Keratinocyte (primary cell): ENCODE measurements around the gene CD14. TPM values are rescaled to one million over a fixed set of nuclear protein-coding genes. Genes with fewer than 3 reads are reported as not detected.
"Not testable (repeated sequence)": the region's sequence is repeated elsewhere in the genome, so short reads cannot be mapped to it uniquely, and the experiment has no call there.

ENCODE experiments used
- DNase-seq: peaks from one replicate; pipeline ENCODE4 v3.0.0-alpha.2; 2011; ENCODE audit warnings: low read depth, missing footprints, low spot score
- FAIRE-seq: peaks from 2 replicates; lab custom pipeline; 2011; peaks lifted over from hg19 to GRCh38; lab: Jason Lieb, UNC
- H2AFZ ChIP-seq: 2 replicates; pipeline ENCODE4 v1.6.0; 2012; ENCODE audit warnings: low read length, control low read depth, inconsistent platforms; ENCODE audit not compliant: control insufficient read depth
- H3K27ac ChIP-seq: 2 replicates; pipeline ENCODE4 v1.5.1; 2011; ENCODE audit warnings: low read length; ENCODE audit not compliant: control insufficient read depth, insufficient read depth
- H3K27me3 ChIP-seq: 3 replicates; pipeline ENCODE4 v1.6.0; 2011; ENCODE audit warnings: low read length; ENCODE audit not compliant: control insufficient read depth, insufficient read depth; ENCODE audit errors: extremely low read depth
- H3K36me3 ChIP-seq, 2 experiments: 2 replicates in 1 of 2; 3 replicates in 1 of 2; pipeline ENCODE4 v1.5.1; 2011; ENCODE audit warnings: low read length in 2 of 2, mild to moderate bottlenecking in 1 of 2; ENCODE audit not compliant: control insufficient read depth in 2 of 2, insufficient read depth in 2 of 2; ENCODE audit errors: extremely low read depth in 1 of 2
- H3K4me1 ChIP-seq: 3 replicates; pipeline ENCODE4 v1.5.1; 2011; ENCODE audit warnings: low read length; ENCODE audit not compliant: control insufficient read depth, insufficient read depth; ENCODE audit errors: extremely low read depth
- H3K4me2 ChIP-seq: 3 replicates; pipeline ENCODE4 v1.6.0; 2011; ENCODE audit warnings: low read depth, low read length; ENCODE audit not compliant: control insufficient read depth, insufficient read depth; ENCODE audit errors: extremely low read depth
- H3K4me3 ChIP-seq, 3 experiments: fragments of 200-600 bp in 1 of 3; sonication (generic) in 1 of 3; 2 replicates in 2 of 3; 3 replicates in 1 of 3; pipeline ENCODE4 v1.5.1; 2011 to 2016; ENCODE audit warnings: low read length in 3 of 3, mild to moderate bottlenecking in 3 of 3, control low read depth in 2 of 3, inconsistent platforms in 1 of 3, low read depth in 1 of 3, mixed read lengths in 1 of 3, mixed run types in 1 of 3, moderate library complexity in 1 of 3; ENCODE audit not compliant: control insufficient read depth in 2 of 3, insufficient read depth in 2 of 3; ENCODE audit errors: extremely low read depth in 1 of 3
- H3K79me2 ChIP-seq: 2 replicates; pipeline ENCODE4 v1.6.0; 2012; ENCODE audit warnings: low read length; ENCODE audit not compliant: control insufficient read depth, insufficient read depth
- H3K9ac ChIP-seq: 3 replicates; pipeline ENCODE4 v1.6.0; 2011; ENCODE audit warnings: low read length; ENCODE audit not compliant: control insufficient read depth, insufficient read depth; ENCODE audit errors: extremely low read depth
- H3K9me1 ChIP-seq: 3 replicates; pipeline ENCODE4 v1.6.0; 2011; ENCODE audit warnings: low read length; ENCODE audit not compliant: control insufficient read depth, insufficient read depth; ENCODE audit errors: extremely low read depth
- H3K9me3 ChIP-seq: 2 replicates; pipeline ENCODE4 v1.5.1; 2012; ENCODE audit warnings: low read depth, low read length; ENCODE audit not compliant: control insufficient read depth
- H4K20me1 ChIP-seq: 3 replicates; pipeline ENCODE4 v1.6.0; 2011; ENCODE audit warnings: low read length; ENCODE audit not compliant: control insufficient read depth, insufficient read depth; ENCODE audit errors: extremely low read depth
- EZH2 ChIP-seq: IDR thresholded peaks from one replicate; pipeline ENCODE4 v1.6.1; 2012; ENCODE audit warnings: inconsistent platforms, mild to moderate bottlenecking, low read length, moderate library complexity
- dilution Hi-C: fragments of 300-500 bp; cut with MboI; formaldehyde crosslinking; loops from one replicate; pipeline ENCODE4 v1.7.0; 2020; ENCODE audit warnings: low sequenced_read_pairs; ENCODE audit not compliant: extremely low pct_ligation_motif_present
- polyA plus RNA-seq, 5 experiments: library from polyadenylated mRNA; depleted of rRNA in 3 of 5; stranded (reverse) in 3 of 5; stranded (forward) in 1 of 5; unstranded in 1 of 5; fragments of >200 nt; gene quantifications; 1 replicate in 1 of 5; 2 replicates in 3 of 5; 3 replicates in 1 of 5; pipeline versions ENCODE4 v1.2.1 to v1.2.3, GENCODE V29; 2011 to 2012; ENCODE audit warnings: missing spikeins in 2 of 5, low read depth in 1 of 5, low replicate concordance in 1 of 5
- TF ChIP-seq, protein P1 (sequence below), 3 experiments: IDR thresholded peaks in 1 of 3; conservative IDR thresholded peaks in 1 of 3; optimal IDR thresholded peaks in 1 of 3; 2 replicates in 2 of 3; 3 replicates in 1 of 3; pipeline versions ENCODE3 to v1.5.1; 2011; ENCODE audit warnings: low read length in 3 of 3, mild to moderate bottlenecking in 3 of 3, moderate library complexity in 2 of 3, control low read depth in 1 of 3, inconsistent platforms in 1 of 3; ENCODE audit not compliant: insufficient read depth in 2 of 3; ENCODE audit errors: extremely low read depth in 1 of 3

Gene CD14
- polyA plus RNA-seq, 1 donor (not counting 4 experiments of a cell fraction or from before 2014, with no cell fraction given) = 0.18 TPM

GRCh38 chr5:140605879-140606278, 27.1 kb downstream of the CD14 start:
- dilution Hi-C loops = no loop called here
- no peak for TF ChIP-seq EZH2
- TF ChIP-seq, protein P1, sequence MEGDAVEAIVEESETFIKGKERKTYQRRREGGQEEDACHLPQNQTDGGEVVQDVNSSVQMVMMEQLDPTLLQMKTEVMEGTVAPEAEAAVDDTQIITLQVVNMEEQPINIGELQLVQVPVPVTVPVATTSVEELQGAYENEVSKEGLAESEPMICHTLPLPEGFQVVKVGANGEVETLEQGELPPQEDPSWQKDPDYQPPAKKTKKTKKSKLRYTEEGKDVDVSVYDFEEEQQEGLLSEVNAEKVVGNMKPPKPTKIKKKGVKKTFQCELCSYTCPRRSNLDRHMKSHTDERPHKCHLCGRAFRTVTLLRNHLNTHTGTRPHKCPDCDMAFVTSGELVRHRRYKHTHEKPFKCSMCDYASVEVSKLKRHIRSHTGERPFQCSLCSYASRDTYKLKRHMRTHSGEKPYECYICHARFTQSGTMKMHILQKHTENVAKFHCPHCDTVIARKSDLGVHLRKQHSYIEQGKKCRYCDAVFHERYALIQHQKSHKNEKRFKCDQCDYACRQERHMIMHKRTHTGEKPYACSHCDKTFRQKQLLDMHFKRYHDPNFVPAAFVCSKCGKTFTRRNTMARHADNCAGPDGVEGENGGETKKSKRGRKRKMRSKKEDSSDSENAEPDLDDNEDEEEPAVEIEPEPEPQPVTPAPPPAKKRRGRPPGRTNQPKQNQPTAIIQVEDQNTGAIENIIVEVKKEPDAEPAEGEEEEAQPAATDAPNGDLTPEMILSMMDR (optimal IDR thresholded peaks at IDR 0.05 in 1 of 3, IDR thresholded peaks at IDR 0.05 in 1 of 3, conservative IDR thresholded peaks at IDR 0.05 in 1 of 3; ENCODE audit: extremely low read depth in 1 of 3, insufficient read depth in 2 of 3, low read length in 3 of 3) = no peak

DNA sequence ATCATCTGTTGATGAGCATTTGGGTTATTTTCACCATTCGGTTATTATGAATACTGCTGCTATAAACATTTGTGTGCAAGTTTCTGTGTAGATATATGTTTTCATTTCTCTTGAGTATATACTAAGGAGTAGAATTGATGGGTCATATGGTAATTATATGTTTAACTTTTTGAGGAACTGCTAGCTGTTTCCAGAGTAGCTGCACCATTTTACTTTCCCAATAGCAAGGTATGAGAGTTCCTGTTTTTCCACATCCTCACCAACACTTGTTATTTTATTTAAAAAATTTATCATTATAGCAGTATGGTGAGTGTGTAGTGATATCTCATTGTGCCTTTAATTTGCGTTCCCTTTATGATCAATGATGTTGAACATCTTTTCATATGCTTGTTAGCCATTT, 29.2 kb downstream of the CD14 start:
- Histone ChIP-seq H3K9me3 (no peaks in the 10 kb centered on the region), H3K4me3 (no peak overlapping the region)
- no peak for TF ChIP-seq EZH2
- TF ChIP-seq, protein P1 (optimal IDR thresholded peaks at IDR 0.05 in 1 of 3, IDR thresholded peaks at IDR 0.05 in 1 of 3, conservative IDR thresholded peaks at IDR 0.05 in 1 of 3; ENCODE audit: extremely low read depth in 1 of 3, insufficient read depth in 2 of 3, low read length in 3 of 3) = no peak

More at GRCh38 chr5:140605879-140606278, 27.1 kb downstream of the CD14 start:
- FAIRE-seq (no peak), DNase-seq (no peak)
- H3K4me1 ChIP-seq = peaks cover 8% of the 10 kb centered on the region
- no peaks in the 10 kb centered on the region for H3K9me3 ChIP-seq
- H3K79me2 ChIP-seq = no peaks in the 10 kb centered on the region
- H3K4me2 ChIP-seq = no peak overlapping the region
- H3K27me3 ChIP-seq = no peaks in the 10 kb centered on the region
- H3K9me1 ChIP-seq = no peaks in the 10 kb centered on the region
- no peaks in the 10 kb centered on the region for H3K36me3 ChIP-seq
- H3K4me3 ChIP-seq = no peak overlapping the region
- no peak overlapping the region for H2AFZ ChIP-seq
- H3K27ac ChIP-seq = no peak overlapping the region
- no peak overlapping the region for H3K9ac ChIP-seq
- no peaks in the 10 kb centered on the region for H4K20me1 ChIP-seq

GRCh38 chr5:140603446-140603698, 29.6 kb downstream of the CD14 start:
- H3K4me3 ChIP-seq, H3K4me2 ChIP-seq, H3K27ac ChIP-seq, H2AFZ ChIP-seq, H3K9ac ChIP-seq, FAIRE-seq, H3K27me3 ChIP-seq, DNase-seq, H4K20me1 ChIP-seq, H3K4me1 ChIP-seq, H3K79me2 ChIP-seq, dilution Hi-C loops, H3K9me3 ChIP-seq, H3K9me1 ChIP-seq, H3K36me3 ChIP-seq: not testable (repeated sequence)

More for the DNA sequence above, 29.2 kb downstream of the CD14 start:
- no peaks in the 10 kb centered on the region for H3K36me3 ChIP-seq
- dilution Hi-C loops = no loop called here
- H3K27me3 ChIP-seq = no peaks in the 10 kb centered on the region
- DNase-seq (no peak), FAIRE-seq (no peak)
- no peak overlapping the region for H3K27ac ChIP-seq
- H3K79me2 ChIP-seq = no peaks in the 10 kb centered on the region
- H2AFZ ChIP-seq = no peak overlapping the region
- H3K9me1 ChIP-seq = no peaks in the 10 kb centered on the region
- H3K4me2 ChIP-seq = no peak overlapping the region
- H3K4me1 ChIP-seq = peaks cover under 1% of the 10 kb centered on the region
- no peak overlapping the region for H3K9ac ChIP-seq
- H4K20me1 ChIP-seq = no peaks in the 10 kb centered on the region
